Endothelial cell of umbilical vein (primary cell): ENCODE measurements around the gene HEATR3. TPM values are rescaled to one million over a fixed set of nuclear protein-coding genes. Genes with fewer than 3 reads are reported as not detected.

ENCODE experiments used
- BruUV-seq: library from RNA; stranded (reverse); fragments of 400-500 nt; replicated peaks from 2 replicates; lab custom pipeline; 2021; lab: Mats Ljungman, UMichigan
- CTCF ChIA-PET: fragments of 300-600, 350-600 bp; sonication (Branson Sonifier 250); formaldehyde crosslinking; loops from one replicate; lab custom pipeline; 2021; ENCODE audit warnings: antibody characterized with exemption, inconsistent platforms; lab: Charles Lee
- POLR2A ChIA-PET: fragments of 300-600, 350-600 bp; sonication (Branson Sonifier 250); formaldehyde crosslinking; loops from one replicate; lab custom pipeline; 2021; ENCODE audit warnings: antibody characterized with exemption, inconsistent platforms; lab: Charles Lee
- DNase-seq: peaks from one replicate; pipeline ENCODE4 v3.0.0-alpha.2; 2011; ENCODE audit warnings: low read depth, low spot score
- FAIRE-seq: peaks from 2 replicates; lab custom pipeline; 2011; peaks lifted over from hg19 to GRCh38; lab: Jason Lieb, UNC
- H2AFZ ChIP-seq: 2 replicates; pipeline ENCODE4 v1.6.0; 2012; ENCODE audit warnings: low read depth, low read length, control low read depth, inconsistent platforms
- H3K27ac ChIP-seq: 2 replicates; pipeline ENCODE4 v1.5.1; 2011; ENCODE audit warnings: low read depth, mild to moderate bottlenecking, control low read depth, low read length, moderate library complexity; ENCODE audit not compliant: insufficient read depth
- H3K27me3 ChIP-seq, 2 experiments: 2 replicates each; pipeline versions ENCODE4 v1.6.0 to v1.6.1; 2011; ENCODE audit warnings: low read length in 2 of 2, mixed read lengths in 1 of 2; ENCODE audit not compliant: control insufficient read depth in 2 of 2, insufficient read depth in 2 of 2
- H3K36me3 ChIP-seq, 2 experiments: 2 replicates in 1 of 2; 3 replicates in 1 of 2; pipeline ENCODE4 v1.5.1; 2011; ENCODE audit warnings: low read length in 2 of 2, mild to moderate bottlenecking in 1 of 2, moderate library complexity in 1 of 2; ENCODE audit not compliant: control insufficient read depth in 2 of 2, insufficient read depth in 2 of 2; ENCODE audit errors: extremely low read depth in 1 of 2
- H3K4me1 ChIP-seq: 3 replicates; pipeline ENCODE4 v1.5.1; 2011; ENCODE audit warnings: mild to moderate bottlenecking, low read length; ENCODE audit not compliant: control insufficient read depth, insufficient read depth; ENCODE audit errors: extremely low read depth
- H3K4me2 ChIP-seq: 2 replicates; pipeline ENCODE4 v1.6.1; 2011; ENCODE audit warnings: low read length, control low read depth, mixed read lengths; ENCODE audit not compliant: insufficient read depth
- H3K4me3 ChIP-seq, 3 experiments: fragments of 200-600 bp in 1 of 3; sonication (generic), shearing (Covaris generic) in 1 of 3; replicated peaks in 1 of 3; 2 replicates each; pipeline ENCODE4 v1.5.1; 2011 to 2016; ENCODE audit warnings: control low read depth in 3 of 3, low read length in 3 of 3, mild to moderate bottlenecking in 2 of 3, inconsistent platforms in 1 of 3, low read depth in 1 of 3, moderate library complexity in 1 of 3; ENCODE audit not compliant: insufficient read depth in 1 of 3
- H3K79me2 ChIP-seq: 2 replicates; pipeline ENCODE4 v1.6.0; 2012; ENCODE audit warnings: low read length, inconsistent platforms; ENCODE audit not compliant: control insufficient read depth, insufficient read depth
- H3K9ac ChIP-seq: replicated peaks from 2 replicates; pipeline ENCODE3; 2011; ENCODE audit warnings: low read length, control low read depth; ENCODE audit not compliant: insufficient read depth; ENCODE audit errors: extremely low read depth
- H3K9me1 ChIP-seq: replicated peaks from 3 replicates; pipeline ENCODE4 v1.6.0; 2011; ENCODE audit warnings: mild to moderate bottlenecking, low read length; ENCODE audit not compliant: control insufficient read depth, insufficient read depth; ENCODE audit errors: extremely low read depth
- H3K9me3 ChIP-seq: replicated peaks from 2 replicates; pipeline ENCODE4 v1.5.1; 2012; ENCODE audit warnings: low read length, inconsistent platforms; ENCODE audit not compliant: control insufficient read depth, insufficient read depth
- H4K20me1 ChIP-seq: replicated peaks from 2 replicates; pipeline ENCODE3; 2011; ENCODE audit warnings: mild to moderate bottlenecking, low read length; ENCODE audit not compliant: control insufficient read depth, insufficient read depth; ENCODE audit errors: extremely low read depth
- MYC ChIP-seq: IDR thresholded peaks from one replicate; pipeline ENCODE4 v1.6.1; 2011; ENCODE audit warnings: mild to moderate bottlenecking, low read depth, low read length
- POLR2A ChIP-seq: IDR thresholded peaks from 2 replicates; pipeline ENCODE4 v1.6.1; 2012; ENCODE audit warnings: low read depth, mild to moderate bottlenecking, control low read depth, low read length
- POLR2AphosphoS5 ChIP-seq: IDR thresholded peaks from 2 replicates; pipeline ENCODE4 v1.6.1; 2012; ENCODE audit warnings: low read depth, mild to moderate bottlenecking, control low read depth, low read length, moderate library complexity; ENCODE audit not compliant: insufficient read depth
- dilution Hi-C: fragments of 300-500 bp; cut with MboI; formaldehyde crosslinking; loops from one replicate; pipeline ENCODE4 v1.15.0; 2019; ENCODE audit warnings: low sequenced_read_pairs; ENCODE audit not compliant: extremely low pct_ligation_motif_present
- intact Hi-C: fragments of 100-400 bp; cut with micrococcal nuclease; formaldehyde crosslinking; loops from one replicate; pipeline ENCODE4 v1.10.0; 2022
- polyA plus RNA-seq, 4 experiments: library from polyadenylated mRNA; depleted of rRNA in 3 of 4; stranded (reverse) in 3 of 4; unstranded in 1 of 4; fragments of >200 nt; gene quantifications; 2 replicates each; pipeline versions ENCODE4 v1.2.1 to v1.2.3, GENCODE V29; 2011 to 2012; ENCODE audit warnings: missing spikeins in 1 of 4
- total RNA-seq: library from RNA; stranded (reverse); gene quantifications from 2 replicates; pipeline ENCODE4 v1.2.3, GENCODE V29; 2021
- TF ChIP-seq, protein P1 (sequence below), 2 donors: IDR thresholded peaks; 1 replicate in 1 of 2; 2 replicates in 1 of 2; pipeline ENCODE4 v1.5.1; 2011; ENCODE audit warnings: low read length in 2 of 2, mild to moderate bottlenecking in 2 of 2, moderate library complexity in 2 of 2, control low read depth in 1 of 2, inconsistent platforms in 1 of 2, low read depth in 1 of 2; ENCODE audit not compliant: insufficient read depth in 1 of 2; ENCODE audit errors: extremely low read depth in 1 of 2

The HEATR3 gene
- total and polyA plus RNA-seq, 2 donors (not counting 3 experiments of a cell fraction or from before 2014, with no cell fraction given) = 6.7 to 23.1 TPM

DNA sequence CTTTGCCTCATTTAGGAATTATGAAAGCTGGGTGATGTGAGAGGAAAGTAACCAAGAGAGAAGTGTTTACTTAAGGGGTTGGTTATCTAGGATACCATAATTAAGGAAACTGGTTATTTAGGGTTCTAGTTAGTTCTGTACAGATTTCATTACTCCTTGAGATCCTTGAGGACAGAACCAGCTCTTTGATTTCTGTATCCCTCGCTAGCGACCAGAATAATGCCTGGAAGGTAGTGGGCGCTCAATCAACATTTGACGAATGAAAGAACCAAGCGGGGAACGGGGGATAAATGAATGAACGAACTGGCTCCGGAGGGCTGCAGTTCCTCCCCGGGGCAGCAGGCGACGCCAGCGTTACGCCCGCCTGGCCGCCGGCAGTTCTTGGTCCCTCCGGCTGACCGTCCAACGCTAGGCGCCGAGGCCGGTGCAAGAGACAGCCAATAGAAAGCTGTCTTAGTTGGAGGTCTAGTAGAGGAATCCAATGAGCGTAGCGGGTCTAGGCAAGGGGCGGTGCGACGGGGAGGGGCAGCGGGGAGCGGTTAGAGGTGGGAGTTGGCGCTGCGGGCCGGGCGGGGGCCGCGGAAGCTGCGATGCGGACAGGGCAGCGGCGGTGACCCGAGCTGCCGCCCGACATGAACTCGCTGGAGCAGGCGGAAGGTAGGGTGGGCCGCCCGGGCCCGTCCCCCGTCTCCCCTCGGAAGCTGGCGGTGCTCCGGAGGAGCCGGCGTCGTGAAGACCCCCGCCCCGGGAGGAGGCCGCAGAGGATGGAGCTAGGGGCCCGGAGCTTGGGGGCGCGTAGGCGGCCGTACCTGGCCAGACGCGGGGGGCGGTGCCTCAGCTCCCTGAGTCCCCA lies 40.9 kb upstream of the HEATR3 start, which contains the start of gene CNEP1R1:
CNEP1R1 (plus strand) TSS at position 542 of the 853 bp plus-strand sequence; CDS start at position 633, 91 bp downstream.
- TF ChIP-seq POLR2AphosphoS5 = peak; percentile 75
- no peak for TF ChIP-seq MYC
- peak; percentile 63 for TF ChIP-seq POLR2A
- TF ChIP-seq, protein P1, sequence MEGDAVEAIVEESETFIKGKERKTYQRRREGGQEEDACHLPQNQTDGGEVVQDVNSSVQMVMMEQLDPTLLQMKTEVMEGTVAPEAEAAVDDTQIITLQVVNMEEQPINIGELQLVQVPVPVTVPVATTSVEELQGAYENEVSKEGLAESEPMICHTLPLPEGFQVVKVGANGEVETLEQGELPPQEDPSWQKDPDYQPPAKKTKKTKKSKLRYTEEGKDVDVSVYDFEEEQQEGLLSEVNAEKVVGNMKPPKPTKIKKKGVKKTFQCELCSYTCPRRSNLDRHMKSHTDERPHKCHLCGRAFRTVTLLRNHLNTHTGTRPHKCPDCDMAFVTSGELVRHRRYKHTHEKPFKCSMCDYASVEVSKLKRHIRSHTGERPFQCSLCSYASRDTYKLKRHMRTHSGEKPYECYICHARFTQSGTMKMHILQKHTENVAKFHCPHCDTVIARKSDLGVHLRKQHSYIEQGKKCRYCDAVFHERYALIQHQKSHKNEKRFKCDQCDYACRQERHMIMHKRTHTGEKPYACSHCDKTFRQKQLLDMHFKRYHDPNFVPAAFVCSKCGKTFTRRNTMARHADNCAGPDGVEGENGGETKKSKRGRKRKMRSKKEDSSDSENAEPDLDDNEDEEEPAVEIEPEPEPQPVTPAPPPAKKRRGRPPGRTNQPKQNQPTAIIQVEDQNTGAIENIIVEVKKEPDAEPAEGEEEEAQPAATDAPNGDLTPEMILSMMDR (IDR thresholded peaks at IDR 0.05; ENCODE audit: extremely low read depth in 1 of 2, insufficient read depth in 1 of 2, low read depth in 1 of 2, low read length in 2 of 2) = peak; percentile 99 to 100
- H4K20me1 ChIP-seq = no peaks in the 10 kb centered on the region
- dilution Hi-C loops = no loop called here
- peak within 1 kb of the TSS; percentile 8 for H3K27ac ChIP-seq
- DNase-seq (peak; percentile 98), FAIRE-seq (peak; percentile 95)
- ChIA-PET CTCF (interaction anchor here (0.6 to 6.4 kb wide), 72 partner anchors 10 to 781 kb away, joined by 3 to 132 read pairs (median 4); partner anchors contain the start of genes BRD7, HEATR3 and TENT4B), POLR2A (interaction anchor here (0.6 to 1.1 kb wide), 3 partner anchors 41 to 328 kb away, joined by 3 to 4 read pairs (median 3); partner anchors contain the start of gene HEATR3)
- peaks cover 13% of the 10 kb centered on the region for H3K4me1 ChIP-seq
- H3K9me3 ChIP-seq = no peaks in the 10 kb centered on the region
- intact Hi-C loops = loop anchor here (1.0 to 5.0 kb wide), 7 partner anchors 38 to 640 kb away; partner anchors contain the start of genes BRD7 and TENT4B
- H3K9me1 ChIP-seq = no peaks in the 10 kb centered on the region
- peak within 1 kb of the TSS; percentile 86 to 94 (median 93) for H3K4me3 ChIP-seq
- H3K79me2 ChIP-seq = peaks cover 32% of the 10 kb centered on the region
- H2AFZ ChIP-seq = peak within 1 kb of the TSS; percentile 87
- no TSS peak for BruUV-seq
- H3K4me2 ChIP-seq = peak within 1 kb of the TSS; percentile 83
- no peaks in the 10 kb centered on the region for H3K36me3 ChIP-seq
- H3K9ac ChIP-seq = peak within 1 kb of the TSS; percentile 79
- peaks cover 2 to 6% of the 10 kb centered on the region in 2 experiments for H3K27me3 ChIP-seq
